HepG2 (cell line): Measurements from ENCODE around the gene FAIM2. TPM values are rescaled to one million over a fixed set of nuclear protein-coding genes. Genes with fewer than 3 reads are reported as not detected.

ENCODE experiments used
- ATAC-seq: fragments of 200-7000 bp; cut with Tn5 transposase; 3 replicates; pipeline ENCODE4 v1.9.1; 2020; ENCODE audit warnings: mild to moderate bottlenecking, moderate library complexity
- BruUV-seq: library from RNA; stranded (reverse); fragments of 400-500 nt; replicated peaks from 2 replicates; lab custom pipeline; 2021; lab: Mats Ljungman, UMichigan
- CTCF ChIA-PET: fragments of 300-600 bp; formaldehyde crosslinking; extraction: SDS; loops from one replicate; lab custom pipeline; 2021; ENCODE audit warnings: low total read pairs, inconsistent platforms, low intra/inter-chr PET ratio; lab: Yijun Ruan, JAX
- POLR2A ChIA-PET: fragments of 350-600 bp; sonication (Branson Sonifier 250); formaldehyde crosslinking; loops from one replicate; lab custom pipeline; 2020; ENCODE audit warnings: antibody characterized with exemption, inconsistent platforms; lab: Yijun Ruan, JAX
- DNase-seq: peaks from one replicate; pipeline ENCODE4 v3.0.0-alpha.2; 2015; ENCODE audit warnings: low spot score
- FAIRE-seq: peaks from 3 replicates; lab custom pipeline; 2011; peaks lifted over from hg19 to GRCh38; lab: Jason Lieb, UNC
- H2AFZ ChIP-seq: one replicate; pipeline ENCODE4 v1.6.1; 2011; ENCODE audit warnings: low read length, inconsistent platforms
- H3K27ac ChIP-seq: fragments of 300-600 bp; 3 replicates; pipeline ENCODE4 v1.8.0; 2011; ENCODE audit warnings: mixed run types, mild to moderate bottlenecking, mixed read lengths, low read length, inconsistent platforms; ENCODE audit not compliant: insufficient read depth; ENCODE audit errors: extremely low read length
- H3K27me3 ChIP-seq, 2 experiments: fragments of 200-600 bp in 1 of 2; 2 replicates in 1 of 2; 3 replicates in 1 of 2; pipeline versions ENCODE4 v1.6.0 to v1.8.0; 2011; ENCODE audit warnings: low read length in 2 of 2, mild to moderate bottlenecking in 2 of 2, moderate library complexity in 2 of 2, inconsistent platforms in 1 of 2; ENCODE audit not compliant: insufficient read depth in 2 of 2, control insufficient read depth in 1 of 2
- H3K36me3 ChIP-seq, 2 experiments: fragments of 200-600 bp in 1 of 2; replicated peaks in 1 of 2; 2 replicates in 1 of 2; 3 replicates in 1 of 2; pipeline versions ENCODE4 v1.5.1 to v1.8.0; 2011; ENCODE audit warnings: low read length in 2 of 2, inconsistent platforms in 1 of 2; ENCODE audit not compliant: insufficient read depth in 2 of 2, control insufficient read depth in 1 of 2
- H3K4me1 ChIP-seq: 2 replicates; pipeline ENCODE4 v1.5.1; 2012; ENCODE audit warnings: low read length, inconsistent platforms; ENCODE audit not compliant: insufficient read depth
- H3K4me2 ChIP-seq: 2 replicates; pipeline ENCODE4 v1.6.0; 2011; ENCODE audit warnings: low read depth, low read length, inconsistent platforms
- H3K4me3 ChIP-seq, 3 experiments: fragments of 200-600 bp in 1 of 3; sonication (generic), shearing (Covaris generic) in 1 of 3; replicated peaks in 1 of 3; 2 replicates each; pipeline ENCODE4 v1.5.1; 2011 to 2016; ENCODE audit warnings: low read length in 3 of 3, inconsistent platforms in 2 of 3, low read depth in 2 of 3, mild to moderate bottlenecking in 2 of 3, control low read depth in 1 of 3, mixed read lengths in 1 of 3; ENCODE audit not compliant: insufficient read depth in 1 of 3
- H3K79me2 ChIP-seq: one replicate; pipeline ENCODE4 v1.6.1; 2011; ENCODE audit warnings: low read length, inconsistent platforms; ENCODE audit not compliant: insufficient read depth
- H3K9ac ChIP-seq: 2 replicates; pipeline ENCODE4 v1.6.0; 2011; ENCODE audit warnings: mild to moderate bottlenecking, low read depth, low read length, inconsistent platforms; ENCODE audit not compliant: insufficient read depth
- H3K9me3 ChIP-seq: 2 replicates; pipeline ENCODE4 v1.5.1; 2012; ENCODE audit warnings: mild to moderate bottlenecking, low read length
- H4K20me1 ChIP-seq: 2 replicates; pipeline ENCODE4 v1.6.0; 2011; ENCODE audit warnings: inconsistent platforms, mild to moderate bottlenecking, low read length, moderate library complexity; ENCODE audit not compliant: insufficient read depth
- CEBPB ChIP-seq: IDR thresholded peaks from 2 replicates; pipeline ENCODE4 v1.6.1; 2011; ENCODE audit warnings: low read depth, low read length, improper control_type of control experiment, borderline replicate concordance
- CEBPG ChIP-seq: IDR thresholded peaks from 2 replicates; pipeline ENCODE4 v1.6.1; 2016
- CTCF ChIP-seq: sonication (generic); formaldehyde crosslinking; IDR thresholded peaks from 2 replicates; pipeline ENCODE4 v1.5.0; 2020; ENCODE audit warnings: mild to moderate bottlenecking, missing genetic modification reagents, moderate library complexity
- FLYWCH1 ChIP-seq: sonication (generic); formaldehyde crosslinking; IDR thresholded peaks from 2 replicates; pipeline ENCODE4 v1.8.1; 2023; ENCODE audit warnings: mild to moderate bottlenecking, missing genetic modification reagents
- NR2F1 ChIP-seq, 2 experiments: fragments of 450-650 bp in 1 of 2; formaldehyde crosslinking in 1 of 2; IDR thresholded peaks; 2 replicates each; pipeline versions ENCODE4 v1.5.0 to v1.6.1; 2016 to 2020; ENCODE audit warnings: mild to moderate bottlenecking in 1 of 2, missing compliant biosample characterization in 1 of 2, missing genetic modification reagents in 1 of 2, moderate library complexity in 1 of 2
- PCBP2 ChIP-seq: fragments of 200-400 bp; formaldehyde crosslinking; optimal IDR thresholded peaks from 2 replicates; pipeline ENCODE3; 2018; ENCODE audit warnings: low read length, low read depth; ENCODE audit not compliant: poor library complexity, severe bottlenecking
- POLR2AphosphoS2 ChIP-seq: IDR thresholded peaks from 2 replicates; pipeline ENCODE4 v1.6.1; 2011; ENCODE audit warnings: low read depth, low read length, improper control_type of control experiment
- PTBP1 ChIP-seq: fragments of 200-400 bp; formaldehyde crosslinking; IDR thresholded peaks from 2 replicates; pipeline ENCODE4 v1.6.1; 2018; ENCODE audit warnings: low read length, low read depth; ENCODE audit not compliant: poor library complexity, severe bottlenecking
- RBAK ChIP-seq: sonication (generic); formaldehyde crosslinking; IDR thresholded peaks from 2 replicates; pipeline ENCODE4 v1.5.1; 2020; ENCODE audit warnings: mild to moderate bottlenecking, missing genetic modification reagents
- SKIL ChIP-seq: sonication (generic); formaldehyde crosslinking; IDR thresholded peaks from 2 replicates; pipeline ENCODE4 v1.8.0; 2022; ENCODE audit warnings: missing genetic modification reagents, mild to moderate bottlenecking, moderate library complexity, borderline replicate concordance
- SRF ChIP-seq: IDR thresholded peaks from 2 replicates; pipeline ENCODE4 v1.6.1; 2011; ENCODE audit warnings: mild to moderate bottlenecking, low read depth, low read length, moderate library complexity
- ZIK1 ChIP-seq: sonication (generic); formaldehyde crosslinking; IDR thresholded peaks from 2 replicates; pipeline ENCODE4 v1.5.0; 2020; ENCODE audit warnings: mild to moderate bottlenecking, low read depth, missing genetic modification reagents, borderline replicate concordance
- ZNF709 ChIP-seq: sonication (generic); formaldehyde crosslinking; IDR thresholded peaks from 2 replicates; pipeline ENCODE4 v1.5.0; 2020; ENCODE audit warnings: mild to moderate bottlenecking, missing genetic modification reagents
- ZNF891 ChIP-seq: sonication (generic); formaldehyde crosslinking; IDR thresholded peaks from 2 replicates; pipeline ENCODE4 v1.5.0; 2020; ENCODE audit warnings: mild to moderate bottlenecking, missing genetic modification reagents
- ZSCAN29 ChIP-seq: sonication (generic); formaldehyde crosslinking; conservative IDR thresholded peaks from 2 replicates; pipeline ENCODE4 v1.4.0; 2020; ENCODE audit warnings: mild to moderate bottlenecking, missing genetic modification reagents
- WGBS: methylation state at CpG from one replicate; pipeline ENCODE4 v1.1.6; 2017; ENCODE audit warnings: low lambda C conversion rate; 5-methylcytosine and 5-hydroxymethylcytosine counted together
- in situ Hi-C: cut with HindIII; loops from 2 replicates; pipeline ENCODE4 v1.10.0; 2017; ENCODE audit warnings: low pct_unique_long_range_greater_than_20kb; ENCODE audit not compliant: extremely low pct_ligation_motif_present
- intact Hi-C: fragments of 100-400 bp; cut with micrococcal nuclease; formaldehyde crosslinking; loops from one replicate; pipeline ENCODE4 v1.10.0; 2022; ENCODE audit not compliant: unreplicated experiment
- polyA plus RNA-seq, 8 experiments: library from polyadenylated mRNA; depleted of rRNA in 3 of 8; stranded (reverse) in 7 of 8; unstranded in 1 of 8; fragments of >200 nt; fragmentation: Illumina TruSeq in 4 of 8; extraction: Trizol in 4 of 8; gene quantifications; 2 replicates each; pipeline versions ENCODE4 v1.2.1 to v1.2.3, GENCODE V29; 2011 to 2016; ENCODE audit warnings: low read depth in 4 of 8, missing spikeins in 1 of 8, mixed read lengths in 1 of 8; ENCODE audit not compliant: insufficient read depth in 1 of 8
- total RNA-seq, 5 experiments: library from RNA; depleted of rRNA; stranded (reverse); fragments of >200 nt; fragmentation: Illumina TruSeq; extraction: Trizol; gene quantifications; 2 replicates each; pipeline ENCODE4 v1.2.3, GENCODE V29; 2016; ENCODE audit warnings: low read depth in 1 of 5

Gene FAIM2
- total and polyA plus RNA-seq, 2 of the 13 experiments (the other 11 are each of a cell fraction or from before 2014, with no cell fraction given): not detected

GRCh38 chr12:49920241-49920914, 16.7 kb upstream of the FAIM2 start:
- Histone ChIP-seq H3K27me3 (peaks cover 3 to 11% of the 10 kb centered on the region in 2 experiments; a peak in 3 of 5 replicates), H3K9me3 (no peaks in the 10 kb centered on the region), H2AFZ (no peak overlapping the region), H3K4me1 (no peaks in the 10 kb centered on the region), H3K4me2 (no peak overlapping the region), H3K4me3 (no peak overlapping the region), H3K9ac (no peak overlapping the region), H3K36me3 (no peaks in the 10 kb centered on the region), H3K27ac (no peak overlapping the region), H4K20me1 (no peaks in the 10 kb centered on the region), H3K79me2 (no peaks in the 10 kb centered on the region)
- TF ChIP-seq SRF (no peak), PTBP1 (no peak), CTCF (peak; percentile 34; the same call in 1 of the 2 replicates), CEBPG (0 out of 2 replicates have a peak, but pooled peaks have one; percentile 11)
- ChIA-PET CTCF (no interaction called here), POLR2A (no interaction called here)
- 24% methylated on average over 10 of the region's 12 CpGs for WGBS
- BruUV-seq: no TSS peak
- in situ Hi-C loops (no loop called here), intact Hi-C loops (no loop called here)
- peak; percentile 83 for ATAC-seq
- no peak for FAIRE-seq
- peak; percentile 33 for DNase-seq

GRCh38 chr12:49917788-49918173, 14.1 kb upstream of the FAIM2 start:
- H4K20me1 ChIP-seq: no peaks in the 10 kb centered on the region
- H3K79me2 ChIP-seq: no peaks in the 10 kb centered on the region
- H3K4me3 ChIP-seq: no peak overlapping the region
- 11% methylated on average over 5 of the region's 5 CpGs for WGBS
- FAIRE-seq (no peak), DNase-seq (no peak)
- no TSS peak for BruUV-seq
- POLR2A ChIA-PET: interaction anchor here (0.7 kb wide), 1 partner anchor 586 kb away, joined by 3 read pairs; no protein-coding TSS in a partner anchor
- peaks cover 4 to 5% of the 10 kb centered on the region in 2 experiments; a peak in 3 of 5 replicates for H3K27me3 ChIP-seq
- H2AFZ ChIP-seq: no peak overlapping the region
- H3K36me3 ChIP-seq: no peaks in the 10 kb centered on the region
- in situ Hi-C loops: no loop called here
- H3K4me1 ChIP-seq: no peaks in the 10 kb centered on the region
- no peak for TF ChIP-seq ZIK1 (CRISPR knock-in tag)
- no peak for TF ChIP-seq POLR2AphosphoS2
- no peak for TF ChIP-seq FLYWCH1 (CRISPR knock-in tag)
- TF ChIP-seq ZNF709 (CRISPR knock-in tag): no peak
- no peak for TF ChIP-seq PCBP2
- no peak for TF ChIP-seq SKIL
- TF ChIP-seq CEBPB: no peak
- TF ChIP-seq ZSCAN29: no peak
- TF ChIP-seq NR2F1 (CRISPR knock-in tag; IDR thresholded peaks at IDR 0.05): no peak
- no peak for TF ChIP-seq RBAK (CRISPR knock-in tag)
- no peak for TF ChIP-seq ZNF891 (CRISPR knock-in tag)
- TF ChIP-seq, all 625 proteins: peak for 0
- CTCF ChIA-PET: no interaction called here
- Histone ChIP-seq H3K27ac (no peak overlapping the region), H3K9ac (no peak overlapping the region), H3K4me2 (no peak overlapping the region), H3K9me3 (no peaks in the 10 kb centered on the region)
- no peak for ATAC-seq
- intact Hi-C loops: no loop called here
